GM18502 (cell line): ENCODE data around the gene SERPINA1.
A peak's percentile ranks its signal among the peaks of the same experiment; 100 is the strongest.
"Not testable (repeated sequence)": the region's sequence is repeated elsewhere in the genome, so short reads cannot be mapped to it uniquely, and the experiment has no call there.

Experiments
- ATAC-seq: cut with Tn5 transposase; IDR thresholded peaks from one replicate; pipeline ENCODE4 v1.9.1; 2021; ENCODE audit warnings: mild to moderate bottlenecking; ENCODE audit not compliant: unreplicated experiment, poor library complexity

SERPINA1 gene

GRCh38 chr14:94354638-94355185 lies 33.7 kb downstream of the SERPINA1 start:
- no peak for ATAC-seq

DNA sequence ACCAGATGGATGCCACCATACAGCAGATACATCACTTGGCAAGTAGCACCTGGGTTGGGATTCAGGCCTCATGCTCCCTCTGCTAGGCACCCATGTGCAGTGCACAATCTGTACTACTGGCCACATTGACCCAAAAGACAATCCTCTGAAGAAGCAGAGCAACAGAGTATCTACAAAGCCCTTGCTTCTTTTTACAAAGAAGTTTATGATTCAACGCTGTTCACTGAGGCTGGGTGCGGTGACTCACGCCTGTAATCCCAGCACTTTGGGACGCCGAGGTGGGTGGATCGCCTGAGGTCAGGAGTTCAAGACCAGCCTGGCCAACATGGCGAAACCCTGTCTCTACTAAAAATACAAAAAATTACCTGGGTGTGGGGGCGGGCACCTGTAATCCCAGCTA lies 34.2 kb downstream of the SERPINA1 start:
- not testable (repeated sequence) for ATAC-seq

GRCh38 chr14:94349276-94349675 lies 39.1 kb downstream of the SERPINA1 start:
- ATAC-seq = no peak

DNA sequence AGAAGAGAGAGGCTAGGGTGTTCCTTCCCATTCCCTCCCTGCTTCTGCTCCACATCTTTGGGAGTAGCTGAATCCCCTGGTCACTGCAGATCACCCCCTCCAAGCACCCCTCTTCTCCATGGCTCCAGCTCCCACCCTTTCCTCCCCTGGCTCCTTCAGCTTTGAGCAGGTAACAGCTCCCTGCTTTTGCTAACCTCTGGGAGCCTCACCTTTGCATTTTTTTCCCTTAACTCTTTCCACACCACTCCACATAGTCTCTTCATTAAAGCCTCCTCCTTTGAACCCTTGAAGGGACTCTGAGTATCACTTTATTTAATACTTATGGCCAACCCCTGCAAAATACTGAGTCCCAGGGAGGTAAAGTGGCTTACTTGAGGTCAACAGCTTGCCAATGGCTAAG lies 39.6 kb downstream of the SERPINA1 start:
- no peak for ATAC-seq

DNA sequence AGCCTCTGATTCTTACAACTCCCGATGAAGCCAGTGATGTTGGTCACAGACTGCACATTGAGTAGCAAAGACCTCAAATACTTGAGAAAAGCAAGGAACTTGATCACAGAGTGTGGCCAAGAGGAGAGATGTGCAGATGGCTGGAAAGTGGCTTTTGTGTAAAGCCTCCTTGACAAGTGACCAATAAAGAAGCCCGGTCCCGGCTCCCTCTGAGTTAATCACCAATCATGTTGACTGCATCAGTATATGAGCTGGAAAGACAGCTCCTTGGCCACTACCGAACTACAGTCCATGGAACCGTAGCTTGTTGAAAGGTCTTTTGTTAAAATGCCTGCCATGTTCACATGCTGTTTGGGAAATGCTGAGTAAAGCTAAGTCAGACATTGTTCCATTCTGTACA lies 41.6 kb downstream of the SERPINA1 start:
- ATAC-seq = no peak

GRCh38 chr14:94346065-94346786 lies 42.2 kb downstream of the SERPINA1 start:
- ATAC-seq = peak; percentile 81

- ATAC-seq = no peak
Observed at GRCh38 chr14:94345344-94346064, 42.9 kb downstream of the SERPINA1 start.

GRCh38 chr14:94344389-94344788 lies 44.0 kb downstream of the SERPINA1 start:
- no peak for ATAC-seq

- no peak for ATAC-seq
Observed at GRCh38 chr14:94343238-94344005, 45.0 kb downstream of the SERPINA1 start.

GRCh38 chr14:94342334-94342934 lies 46.0 kb downstream of the SERPINA1 start:
- no peak for ATAC-seq

- ATAC-seq = no peak
Observed at GRCh38 chr14:94341656-94342333, 46.6 kb downstream of the SERPINA1 start.

- ATAC-seq = no peak
Observed at GRCh38 chr14:94340533-94340932, 47.9 kb downstream of the SERPINA1 start.

DNA sequence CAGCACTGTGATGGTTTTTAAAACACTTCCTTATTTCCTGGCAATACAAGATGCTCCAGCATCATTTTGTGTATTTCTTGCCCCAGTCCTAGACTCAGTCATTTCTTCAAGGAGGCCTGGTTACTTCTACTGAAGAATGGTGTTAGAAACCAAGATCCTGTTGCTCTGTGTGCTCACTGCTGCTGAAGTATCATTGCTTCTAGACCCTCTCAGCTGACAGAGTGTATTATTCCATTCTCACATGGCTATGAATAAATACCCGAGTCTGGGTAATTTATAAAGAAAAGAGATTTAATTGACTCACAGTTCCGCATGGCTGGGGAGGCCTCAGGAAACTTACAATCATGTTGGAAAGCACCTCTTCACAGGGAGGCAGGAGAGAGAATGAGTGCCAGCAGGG lies 50.4 kb downstream of the SERPINA1 start:
- ATAC-seq = no peak

- no peak for ATAC-seq
Observed at GRCh38 chr14:94337274-94337673, 51.1 kb downstream of the SERPINA1 start.

GRCh38 chr14:94334872-94335271 lies 53.5 kb downstream of the SERPINA1 start:
- no peak for ATAC-seq

DNA sequence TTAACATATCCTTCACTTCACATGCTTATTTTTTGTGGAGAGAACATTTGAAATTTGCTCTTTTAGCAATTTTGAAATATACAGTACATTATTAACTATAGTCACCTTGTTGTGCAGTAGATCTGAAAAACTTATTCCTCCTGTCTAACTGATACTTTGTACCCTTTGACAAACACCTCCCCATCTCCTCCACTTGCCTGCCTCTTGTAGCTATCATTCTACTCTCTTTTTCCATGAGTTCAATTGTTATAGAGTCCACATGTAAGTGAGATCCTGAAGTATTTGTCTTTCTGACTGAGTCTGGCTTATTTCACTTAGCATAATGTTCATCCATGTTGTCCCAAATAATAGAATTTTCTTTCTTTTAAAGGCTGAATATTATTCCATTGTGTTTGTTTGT lies 55.8 kb downstream of the SERPINA1 start:
- no peak for ATAC-seq

DNA sequence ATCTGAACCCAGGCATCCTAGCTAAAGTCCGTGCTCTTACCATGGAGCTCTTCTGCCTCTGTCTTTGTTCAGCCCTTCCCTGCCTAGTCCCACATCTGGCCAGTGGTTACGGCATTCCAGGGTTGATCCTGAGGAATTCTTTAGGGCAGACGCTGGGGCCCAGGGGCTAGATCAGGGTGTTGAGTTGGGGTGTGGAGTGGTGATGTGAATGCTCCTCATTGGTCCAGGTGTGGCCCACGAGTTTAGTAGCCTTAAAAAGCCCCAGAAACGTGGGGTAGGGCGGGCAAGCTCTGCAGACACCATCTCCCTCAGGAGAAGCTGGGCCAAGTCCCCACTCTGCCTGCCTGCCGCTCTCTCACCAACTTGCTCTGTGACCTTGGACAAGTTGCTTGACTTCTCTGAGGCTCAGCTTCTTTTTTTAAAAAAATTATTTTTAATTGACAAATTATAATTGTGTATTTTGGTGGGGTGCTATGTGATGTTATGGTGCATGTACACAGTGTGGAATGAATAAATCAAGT lies 56.3 kb downstream of the SERPINA1 start:
- ATAC-seq = no peak

GRCh38 chr14:94331462-94331861 lies 56.9 kb downstream of the SERPINA1 start:
- ATAC-seq = no peak

DNA sequence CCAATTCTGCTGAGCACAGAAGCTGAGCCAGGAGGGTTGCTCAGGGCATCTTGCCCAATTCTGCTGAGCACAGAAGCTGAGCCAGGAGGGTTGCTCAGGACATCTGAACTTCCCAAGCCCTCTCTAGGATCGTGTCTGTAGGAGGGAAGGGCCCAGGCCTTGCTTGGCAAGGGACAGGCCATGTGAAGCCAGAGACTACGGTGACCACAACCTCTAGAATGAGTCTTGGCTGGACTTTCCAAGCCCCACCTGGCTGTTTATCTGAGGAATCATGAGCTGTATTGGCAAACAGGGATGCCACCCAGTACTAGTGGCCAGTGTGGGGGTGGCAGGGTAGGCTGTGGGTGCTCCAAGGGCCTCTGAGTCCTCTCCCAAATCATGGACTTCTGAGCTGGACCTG lies 57.5 kb downstream of the SERPINA1 start:
- ATAC-seq = no peak

DNA sequence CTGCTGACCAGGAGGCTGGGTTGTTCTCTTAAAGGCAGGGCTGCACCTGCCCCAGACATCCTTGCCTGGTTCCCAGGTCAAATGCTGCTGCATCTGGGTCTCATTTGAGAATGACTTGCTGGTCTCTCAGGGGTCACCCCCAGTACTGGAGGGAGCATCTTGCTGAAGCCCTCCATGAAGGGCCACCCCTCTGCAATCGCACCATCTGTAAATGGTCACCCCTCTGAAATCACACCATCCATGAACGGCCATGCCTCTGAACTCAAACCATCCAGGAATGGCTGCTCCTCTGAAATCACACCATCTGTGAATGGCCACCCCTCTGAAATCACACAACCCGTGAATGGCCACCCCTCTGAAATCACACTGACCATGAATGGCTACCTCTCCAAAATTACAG lies 58.0 kb downstream of the SERPINA1 start:
- ATAC-seq = no peak
